Kidney (tissue), 14 donors: Measurements from ENCODE around the gene VWA3A. TPM values are rescaled to one million over a fixed set of nuclear protein-coding genes. Genes with fewer than 3 reads are reported as not detected.

Experiments
- DNase-seq, 5 donors: peaks; one replicate each; pipeline ENCODE4 v3.0.0-alpha.2; 2013 to 2020
- FAIRE-seq: peaks from 2 replicates; lab custom pipeline; 2012; peaks lifted over from hg19 to GRCh38; lab: Jason Lieb, UNC
- H3K27ac ChIP-seq, 2 donors: one replicate each; pipeline ENCODE4 v1.7.0; 2013; ENCODE audit warnings: low read depth in 2 of 2, low read length in 2 of 2, inconsistent platforms in 1 of 2
- H3K27me3 ChIP-seq: one replicate; pipeline ENCODE4 v1.7.1; 2013; ENCODE audit warnings: low read length, inconsistent platforms; ENCODE audit not compliant: control insufficient read depth, insufficient read depth
- H3K36me3 ChIP-seq, 3 donors: one replicate each; pipeline versions ENCODE4 v1.7.0 to v1.7.1; 2013; ENCODE audit warnings: low read length in 3 of 3, control low read depth in 1 of 3, inconsistent platforms in 1 of 3; ENCODE audit not compliant: insufficient read depth in 3 of 3, control insufficient read depth in 2 of 3
- H3K4me1 ChIP-seq, 3 donors: one replicate each; pipeline versions ENCODE4 v1.7.0 to v1.7.1; 2013; ENCODE audit warnings: low read length in 3 of 3, inconsistent platforms in 1 of 3, low read depth in 1 of 3; ENCODE audit not compliant: control insufficient read depth in 2 of 3, insufficient read depth in 2 of 3
- H3K4me3 ChIP-seq, 3 donors: one replicate each; pipeline versions ENCODE4 v1.7.0 to v1.8.1; 2013; ENCODE audit warnings: low read length in 3 of 3, control low read depth in 1 of 3, inconsistent platforms in 1 of 3
- H3K9ac ChIP-seq, 3 donors: one replicate each; pipeline versions ENCODE4 v1.7.0 to v1.7.1; 2013; ENCODE audit warnings: low read length in 3 of 3, control low read depth in 1 of 3, inconsistent platforms in 1 of 3
- H3K9me3 ChIP-seq, 3 donors: one replicate each; pipeline versions ENCODE4 v1.7.0 to v1.7.1; 2013; ENCODE audit warnings: low read length in 3 of 3, control low read depth in 1 of 3, inconsistent platforms in 1 of 3; ENCODE audit not compliant: control insufficient read depth in 2 of 3, insufficient read depth in 1 of 3
- CTCF ChIP-seq: IDR thresholded peaks from 3 replicates; pipeline ENCODE4 v1.5.1; 2012; ENCODE audit warnings: mild to moderate bottlenecking, moderate library complexity, borderline replicate concordance; ENCODE audit not compliant: insufficient read depth; ENCODE audit errors: extremely low read depth
- intact Hi-C: fragments of 100-400 bp; cut with DNase I; formaldehyde crosslinking; loops from one replicate; pipeline ENCODE4 v1.11.1; 2022
- polyA plus RNA-seq: library from polyadenylated mRNA; stranded (reverse); fragments of 350-450 nt; fragmentation: Illumina TruSeq; extraction: RNeasy Lipid Tissue Mini Kit (QIAGEN cat#74804); gene quantifications from one replicate; pipeline ENCODE4 v1.2.3, GENCODE V29; 2014; ENCODE audit warnings: low read depth, low replicate concordance; ENCODE audit not compliant: insufficient read depth
- total RNA-seq: library from RNA; stranded (reverse); fragmentation: NEBNext Ultra II Directional; extraction: Animal tissue kit (Norgen Biotek cat#: 25700); gene quantifications from one replicate; pipeline ENCODE4 v1.2.1, GENCODE V29; 2021
- donor health status: control.
- donor health status: control.
- donor health status: control.
- donor health status: control.
- donor health status: control.
- donor health status: DM: yes; HTN: yes; CAD: no.
- donor health status: Normal renal cell carcinoma (clear cell type).

VWA3A gene
- total and polyA plus RNA-seq, 2 donors from 2014 or later, result 0.13 to 0.76 TPM

GRCh38 chr16:22120440-22120839, 28.1 kb downstream of the VWA3A start:
- no peak overlapping the region for H3K9ac ChIP-seq
- H3K9me3 ChIP-seq, result no peaks in the 10 kb centered on the region
- DNase-seq, result no peak
- no peak for FAIRE-seq
- H3K4me1 ChIP-seq, result no peaks in the 10 kb centered on the region
- no peak overlapping the region for H3K4me3 ChIP-seq
- no peaks in the 10 kb centered on the region for H3K27me3 ChIP-seq
- H3K36me3 ChIP-seq, result no peaks in the 10 kb centered on the region
- H3K27ac ChIP-seq, result no peak overlapping the region
- intact Hi-C loops, result no loop called here
- TF ChIP-seq CTCF, result no peak

GRCh38 chr16:22122239-22122638, 29.9 kb downstream of the VWA3A start:
- Histone ChIP-seq H3K9me3 (no peaks in the 10 kb centered on the region), H3K4me1 (no peaks in the 10 kb centered on the region), H3K27ac (no peak overlapping the region), H3K4me3 (no peak overlapping the region), H3K27me3 (no peaks in the 10 kb centered on the region), H3K9ac (no peak overlapping the region), H3K36me3 (no peaks in the 10 kb centered on the region)
- DNase-seq, result no peak
- FAIRE-seq, result no peak
- TF ChIP-seq CTCF, result no peak
- intact Hi-C loops, result no loop called here

GRCh38 chr16:22123146-22123545, 30.8 kb downstream of the VWA3A start:
- Histone ChIP-seq H3K27ac (no peak overlapping the region), H3K4me1 (no peaks in the 10 kb centered on the region), H3K36me3 (no peaks in the 10 kb centered on the region), H3K4me3 (no peak overlapping the region), H3K9ac (no peak overlapping the region), H3K9me3 (no peaks in the 10 kb centered on the region), H3K27me3 (no peaks in the 10 kb centered on the region)
- DNase-seq, result no peak
- intact Hi-C loops, result no loop called here
- no peak for TF ChIP-seq CTCF
- no peak for FAIRE-seq
